Erythroblast (primary cell): Measurements from ENCODE around the gene FOXP1.

Source experiments
- GATA1 ChIP-seq: IDR thresholded peaks from 2 replicates; pipeline ENCODE4 v1.6.1; 2011; ENCODE audit warnings: low read depth, mild to moderate bottlenecking, control low read depth, low read length, moderate library complexity
- POLR2A ChIP-seq: IDR thresholded peaks from 2 replicates; pipeline ENCODE4 v1.6.1; 2011; ENCODE audit warnings: mild to moderate bottlenecking, low read length

GRCh38 chr3:71521940-71522876 lies 61.3 kb downstream of the FOXP1 start:
- TF ChIP-seq POLR2A (no peak), GATA1 (no peak)
